ENCODE measurements around the gene SRRM1.

The SRRM1 gene, protein sequence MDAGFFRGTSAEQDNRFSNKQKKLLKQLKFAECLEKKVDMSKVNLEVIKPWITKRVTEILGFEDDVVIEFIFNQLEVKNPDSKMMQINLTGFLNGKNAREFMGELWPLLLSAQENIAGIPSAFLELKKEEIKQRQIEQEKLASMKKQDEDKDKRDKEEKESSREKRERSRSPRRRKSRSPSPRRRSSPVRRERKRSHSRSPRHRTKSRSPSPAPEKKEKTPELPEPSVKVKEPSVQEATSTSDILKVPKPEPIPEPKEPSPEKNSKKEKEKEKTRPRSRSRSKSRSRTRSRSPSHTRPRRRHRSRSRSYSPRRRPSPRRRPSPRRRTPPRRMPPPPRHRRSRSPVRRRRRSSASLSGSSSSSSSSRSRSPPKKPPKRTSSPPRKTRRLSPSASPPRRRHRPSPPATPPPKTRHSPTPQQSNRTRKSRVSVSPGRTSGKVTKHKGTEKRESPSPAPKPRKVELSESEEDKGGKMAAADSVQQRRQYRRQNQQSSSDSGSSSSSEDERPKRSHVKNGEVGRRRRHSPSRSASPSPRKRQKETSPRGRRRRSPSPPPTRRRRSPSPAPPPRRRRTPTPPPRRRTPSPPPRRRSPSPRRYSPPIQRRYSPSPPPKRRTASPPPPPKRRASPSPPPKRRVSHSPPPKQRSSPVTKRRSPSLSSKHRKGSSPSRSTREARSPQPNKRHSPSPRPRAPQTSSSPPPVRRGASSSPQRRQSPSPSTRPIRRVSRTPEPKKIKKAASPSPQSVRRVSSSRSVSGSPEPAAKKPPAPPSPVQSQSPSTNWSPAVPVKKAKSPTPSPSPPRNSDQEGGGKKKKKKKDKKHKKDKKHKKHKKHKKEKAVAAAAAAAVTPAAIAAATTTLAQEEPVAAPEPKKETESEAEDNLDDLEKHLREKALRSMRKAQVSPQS

DNA sequence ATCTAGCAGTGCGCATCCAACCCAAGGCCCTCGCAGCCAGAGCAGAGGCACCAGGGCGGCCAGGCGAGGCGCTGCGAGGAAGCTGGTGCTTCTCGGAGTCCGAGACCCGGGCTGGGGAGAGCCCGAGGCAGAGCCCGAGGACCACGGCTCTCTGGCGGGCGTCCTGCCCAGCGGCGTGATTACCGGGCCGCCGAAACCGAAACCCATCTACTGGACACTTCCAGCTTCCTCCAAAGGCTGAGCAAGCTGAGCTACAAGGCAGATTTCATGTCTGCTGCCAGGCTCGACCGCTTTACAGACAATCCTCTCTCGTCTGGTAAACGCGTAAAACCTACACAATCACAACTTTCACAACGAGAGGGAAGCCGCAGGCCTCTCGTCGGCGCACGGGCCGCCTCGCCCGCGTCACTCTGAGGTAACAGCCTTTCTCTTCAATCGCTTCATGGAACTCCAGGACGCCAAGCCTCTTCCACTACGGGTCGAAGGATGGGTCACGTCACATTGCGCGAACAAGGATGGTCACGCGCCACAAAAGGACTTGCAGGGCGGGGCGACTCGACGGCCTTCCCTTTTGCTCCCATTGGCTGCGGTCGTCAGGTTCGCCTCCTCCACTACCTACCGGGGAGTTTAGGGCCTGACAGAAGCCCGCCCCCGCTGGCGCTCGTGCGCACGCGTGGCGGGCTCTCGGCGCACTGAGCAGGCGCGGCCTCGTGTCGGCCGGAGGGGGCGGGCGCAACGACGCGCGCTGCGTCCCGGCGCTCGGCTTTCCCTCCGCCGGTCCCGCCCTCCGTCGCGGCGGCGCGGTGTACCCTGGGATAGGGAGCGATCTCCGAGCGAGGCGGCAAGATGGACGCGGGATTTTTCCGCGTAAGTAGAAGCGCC, at the start of gene SRRM1:
Gene SRRM1, plus strand, starts transcription at position 822 of the 882 bp plus-strand sequence. Its CDS starts 25 bp downstream, at position 847.
- Mint-ChIP-seq H3K27ac (peak within 1 kb of the TSS; percentile 98), H3K36me3 (peaks cover 7% of the 10 kb centered on the region), H3K4me3 (peak within 1 kb of the TSS; percentile 93), H3K4me1 (peaks cover 18% of the 10 kb centered on the region), H3K27me3 (no peaks in the 10 kb centered on the region), H3K9me3 (no peaks in the 10 kb centered on the region)
- ATAC-seq (ENCODE audit: low read depth) (peak; percentile 84), DNase-seq (ENCODE audit: low spot score in 2 of 2) (peak; percentile 88 to 95)

DNA sequence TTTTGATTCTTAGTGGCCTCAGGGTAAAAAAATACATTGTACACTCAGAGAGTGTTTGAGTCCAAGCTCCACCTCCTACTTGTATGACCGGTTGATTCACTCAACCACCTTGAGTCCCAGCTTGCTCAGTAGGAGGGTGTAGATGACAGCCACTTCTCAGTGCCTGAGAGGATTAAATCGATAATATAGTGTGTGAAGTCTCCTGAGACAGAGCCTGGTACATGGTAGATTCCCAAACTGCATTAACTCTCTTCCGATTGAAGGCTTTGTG, 48.8 kb upstream of the SRRM1 start:
- no peaks in the 10 kb centered on the region for H3K4me1 Mint-ChIP-seq
- H3K9me3 Mint-ChIP-seq: no peaks in the 10 kb centered on the region
- no peak overlapping the region for H3K27ac Mint-ChIP-seq
- no peak overlapping the region for H3K4me3 Mint-ChIP-seq
- H3K27me3 Mint-ChIP-seq: peaks cover 16% of the 10 kb centered on the region
- ATAC-seq (ENCODE audit: low read depth) (no peak), DNase-seq (ENCODE audit: low spot score in 2 of 2) (no peak)
- no peaks in the 10 kb centered on the region for H3K36me3 Mint-ChIP-seq

DNA sequence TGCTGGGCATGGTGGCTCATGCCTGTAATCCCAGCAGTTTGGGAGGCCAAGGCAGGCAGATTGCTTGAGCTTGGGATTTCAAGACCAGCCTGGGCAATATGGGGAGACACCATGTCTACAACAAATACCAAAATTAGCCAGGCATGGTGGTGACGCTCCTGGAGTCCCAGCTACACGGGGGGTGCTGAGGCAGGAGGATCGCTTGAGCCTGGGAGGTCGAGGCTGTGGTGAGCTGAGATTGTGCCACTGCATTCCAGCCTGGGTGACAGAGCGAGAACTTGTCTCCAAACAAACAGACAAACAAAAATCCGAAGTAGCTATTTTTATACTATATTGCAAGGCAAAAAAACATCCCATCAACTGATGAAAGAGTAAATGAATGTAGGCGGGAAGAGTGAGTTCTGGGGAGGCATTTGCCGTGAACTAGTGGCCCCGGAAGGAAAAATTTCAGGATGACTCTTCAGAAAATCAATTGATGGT, 46.7 kb upstream of the SRRM1 start:
- DNase-seq (ENCODE audit: low spot score in 2 of 2): no peak
- Mint-ChIP-seq H3K27ac (no peak overlapping the region), H3K36me3 (no peaks in the 10 kb centered on the region), H3K4me1 (no peaks in the 10 kb centered on the region), H3K27me3 (peaks cover 16% of the 10 kb centered on the region), H3K4me3 (no peak overlapping the region), H3K9me3 (no peaks in the 10 kb centered on the region)
- no peak for ATAC-seq (ENCODE audit: low read depth)

DNA sequence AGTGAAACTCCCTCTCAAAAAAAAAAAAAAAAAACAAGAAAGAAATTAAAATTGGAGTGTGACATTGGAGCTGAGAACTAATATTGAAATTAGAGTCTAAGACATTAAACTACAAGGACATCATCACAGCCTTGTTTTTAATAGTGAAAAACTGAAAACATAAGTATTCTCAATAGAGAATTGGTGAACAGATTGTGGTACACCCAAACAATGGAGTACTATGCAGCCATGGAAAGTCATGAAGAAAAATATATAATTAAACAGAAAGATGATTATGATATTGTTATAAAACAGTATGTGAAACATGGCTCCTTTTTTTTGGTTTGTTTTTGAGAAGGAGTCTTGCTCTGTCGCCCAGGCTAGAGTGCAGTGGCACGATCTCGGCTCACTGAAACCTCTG, 43.8 kb upstream of the SRRM1 start:
- H3K27ac Mint-ChIP-seq: no peak overlapping the region
- DNase-seq (ENCODE audit: low spot score in 2 of 2) (no peak), ATAC-seq (ENCODE audit: low read depth) (no peak)
- peaks cover 11% of the 10 kb centered on the region for H3K27me3 Mint-ChIP-seq
- no peaks in the 10 kb centered on the region for H3K36me3 Mint-ChIP-seq
- H3K4me3 Mint-ChIP-seq: no peak overlapping the region
- no peaks in the 10 kb centered on the region for H3K4me1 Mint-ChIP-seq
- H3K9me3 Mint-ChIP-seq: no peaks in the 10 kb centered on the region

DNA sequence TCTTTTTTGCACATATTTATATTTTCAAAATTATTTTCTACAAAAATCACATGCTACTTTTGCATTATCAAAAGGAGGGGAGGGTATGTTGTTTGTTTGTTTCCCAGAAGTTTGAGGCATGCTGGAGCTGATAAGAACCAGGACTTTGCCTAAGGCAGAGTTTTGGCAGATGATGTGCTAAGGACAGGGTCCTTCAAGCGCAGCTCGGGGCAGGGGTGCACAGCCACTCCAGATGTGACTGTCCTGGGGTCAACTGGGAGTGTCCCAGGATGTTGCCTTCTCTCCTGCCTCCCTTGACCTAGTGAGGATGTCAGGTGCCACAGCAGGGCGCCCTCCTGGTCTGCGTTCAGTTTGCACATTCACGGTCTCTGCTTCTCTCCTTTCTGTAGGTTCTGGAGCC, 42.6 kb upstream of the SRRM1 start:
- ATAC-seq (ENCODE audit: low read depth) (no peak), DNase-seq (ENCODE audit: low spot score in 2 of 2) (no peak)
- Mint-ChIP-seq H3K4me3 (no peak overlapping the region), H3K9me3 (no peaks in the 10 kb centered on the region), H3K36me3 (no peaks in the 10 kb centered on the region), H3K4me1 (no peaks in the 10 kb centered on the region), H3K27me3 (peaks cover 7% of the 10 kb centered on the region), H3K27ac (no peak overlapping the region)

DNA sequence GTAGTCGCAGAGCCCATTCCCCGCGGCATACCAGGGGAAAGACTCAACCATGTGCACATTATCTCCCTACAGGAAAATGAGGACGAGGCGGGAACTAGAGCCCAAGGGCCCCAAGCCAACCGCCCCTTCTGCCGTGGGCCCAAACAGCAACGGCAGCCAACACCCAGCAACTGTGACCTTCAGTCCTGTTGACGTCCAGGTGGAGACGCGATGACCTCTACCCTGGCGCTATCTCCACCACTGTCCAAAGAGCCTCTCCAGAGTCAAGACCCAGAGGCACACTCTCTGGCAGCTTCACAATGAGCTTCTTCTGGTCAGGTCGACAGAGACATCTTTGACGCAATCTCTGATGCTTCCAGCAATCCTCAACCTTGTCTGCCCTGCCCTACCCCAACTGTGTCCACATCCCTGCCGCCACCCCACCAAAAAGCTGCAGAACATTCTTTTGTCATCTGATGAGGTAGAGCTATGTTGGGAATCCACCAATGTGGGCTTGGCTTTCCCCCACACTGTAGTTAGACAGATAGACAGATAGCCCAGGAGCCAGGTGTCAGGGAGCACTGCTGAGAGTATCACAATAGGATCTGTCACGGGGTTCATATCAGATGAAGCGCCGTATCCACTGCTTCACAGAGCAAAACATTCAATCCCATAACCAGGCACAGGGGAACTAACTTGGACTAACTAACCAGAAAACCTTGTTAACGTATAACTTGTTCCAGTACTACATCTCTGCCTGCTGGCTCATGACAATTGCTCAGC, 37.4 kb upstream of the SRRM1 start:
- no peak overlapping the region for H3K4me3 Mint-ChIP-seq
- H3K9me3 Mint-ChIP-seq: no peaks in the 10 kb centered on the region
- H3K36me3 Mint-ChIP-seq: no peaks in the 10 kb centered on the region
- no peaks in the 10 kb centered on the region for H3K27me3 Mint-ChIP-seq
- DNase-seq (ENCODE audit: low spot score in 2 of 2) (no peak), ATAC-seq (ENCODE audit: low read depth) (no peak)
- H3K4me1 Mint-ChIP-seq: no peaks in the 10 kb centered on the region
- no peak overlapping the region for H3K27ac Mint-ChIP-seq

DNA sequence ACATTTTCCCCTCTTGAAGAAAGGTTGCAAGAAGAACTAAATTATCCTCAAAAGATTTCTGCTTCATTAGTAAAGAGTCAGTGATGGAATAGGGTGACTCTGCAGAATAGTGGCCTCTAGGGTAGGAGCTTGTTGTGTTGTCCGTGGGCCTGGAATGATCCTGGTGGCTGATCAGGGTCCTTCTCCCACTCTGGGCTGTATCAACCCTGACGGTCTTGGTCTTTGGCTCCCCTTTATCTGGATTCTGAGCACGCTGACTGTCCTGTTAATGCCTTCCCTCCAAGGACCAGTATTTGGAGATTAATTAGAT, 36.9 kb upstream of the SRRM1 start:
- no peak overlapping the region for H3K4me3 Mint-ChIP-seq
- no peaks in the 10 kb centered on the region for H3K36me3 Mint-ChIP-seq
- H3K27me3 Mint-ChIP-seq: no peaks in the 10 kb centered on the region
- H3K9me3 Mint-ChIP-seq: no peaks in the 10 kb centered on the region
- H3K4me1 Mint-ChIP-seq: no peaks in the 10 kb centered on the region
- DNase-seq (ENCODE audit: low spot score in 2 of 2) (no peak), ATAC-seq (ENCODE audit: low read depth) (no peak)
- no peak overlapping the region for H3K27ac Mint-ChIP-seq

DNA sequence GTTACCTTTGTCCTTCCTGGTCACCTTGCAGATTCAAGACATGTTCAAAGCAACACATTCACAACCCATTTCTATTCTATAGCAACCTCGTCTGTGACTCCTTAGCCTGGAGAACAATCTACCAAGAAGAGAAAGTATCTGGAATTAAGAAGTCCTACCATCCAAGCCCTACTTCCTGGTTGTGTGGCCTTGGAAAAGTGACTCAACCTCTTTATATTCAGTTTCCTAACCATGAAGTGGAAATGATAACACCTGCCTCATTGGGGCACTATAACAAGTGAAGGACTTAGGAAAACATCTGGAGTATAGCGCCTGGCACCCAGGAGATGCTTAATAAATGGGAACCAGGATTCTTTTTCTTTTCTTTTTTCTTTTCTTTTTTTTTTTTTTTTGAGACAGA, 36.5 kb upstream of the SRRM1 start:
- Mint-ChIP-seq H3K4me1 (no peaks in the 10 kb centered on the region), H3K27me3 (no peaks in the 10 kb centered on the region), H3K36me3 (no peaks in the 10 kb centered on the region), H3K27ac (no peak overlapping the region), H3K9me3 (no peaks in the 10 kb centered on the region), H3K4me3 (no peak overlapping the region)
- DNase-seq (ENCODE audit: low spot score in 2 of 2) (no peak), ATAC-seq (ENCODE audit: low read depth) (no peak)

DNA sequence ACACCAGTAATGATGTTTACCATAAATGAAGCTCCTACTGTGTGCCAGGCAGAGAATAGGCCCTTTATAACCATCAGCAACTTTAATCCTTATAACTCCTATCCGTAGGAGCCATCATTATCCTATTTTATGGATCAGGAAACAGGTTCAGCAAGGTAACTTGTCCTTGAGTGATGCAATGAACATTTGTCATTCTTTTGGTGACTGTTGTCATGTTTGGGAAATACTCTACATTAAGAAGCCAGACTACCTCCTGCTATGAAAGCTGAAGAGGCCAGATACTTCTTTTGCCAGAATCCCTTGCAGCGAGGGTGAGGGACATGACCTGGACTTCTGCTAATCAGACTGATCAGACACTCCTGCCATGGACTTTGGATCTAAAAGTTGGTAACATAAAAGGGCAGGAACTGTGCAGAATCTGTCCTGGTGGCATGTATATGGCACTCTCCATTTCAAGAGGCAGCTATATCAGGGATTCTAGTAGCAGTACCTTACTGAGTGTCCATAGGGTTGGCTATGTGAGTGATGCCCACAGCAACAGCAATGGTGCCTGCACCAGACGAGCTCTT, 33.1 kb upstream of the SRRM1 start:
- H3K4me3 Mint-ChIP-seq: no peak overlapping the region
- no peak for DNase-seq (ENCODE audit: low spot score in 2 of 2)
- H3K27ac Mint-ChIP-seq: no peak overlapping the region
- no peak for ATAC-seq (ENCODE audit: low read depth)
- peaks cover 2% of the 10 kb centered on the region for H3K27me3 Mint-ChIP-seq
- H3K9me3 Mint-ChIP-seq: no peaks in the 10 kb centered on the region
- no peaks in the 10 kb centered on the region for H3K4me1 Mint-ChIP-seq
- H3K36me3 Mint-ChIP-seq: no peaks in the 10 kb centered on the region

DNA sequence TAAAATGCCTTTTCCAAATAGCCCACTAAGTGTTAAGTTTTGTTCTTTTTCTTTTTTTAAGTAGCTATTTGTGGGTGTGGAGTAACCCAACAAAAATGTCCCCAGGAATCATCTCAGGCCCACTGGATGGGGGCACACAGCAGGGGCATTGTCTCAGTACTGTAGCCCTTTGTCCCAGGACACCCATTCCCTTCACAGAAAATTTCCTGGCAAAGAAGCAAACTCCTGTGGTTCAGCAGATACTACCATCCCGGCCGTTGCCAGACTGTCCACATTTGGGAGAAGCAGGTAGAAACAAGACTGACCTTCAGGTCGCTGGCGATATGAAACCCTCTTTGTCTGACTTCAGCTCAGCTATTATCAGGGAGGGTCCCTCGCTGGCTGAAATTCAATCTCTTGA, 23.7 kb upstream of the SRRM1 start:
- no peak for ATAC-seq (ENCODE audit: low read depth)
- no peaks in the 10 kb centered on the region for H3K4me1 Mint-ChIP-seq
- H3K27me3 Mint-ChIP-seq: peaks cover 16% of the 10 kb centered on the region
- H3K36me3 Mint-ChIP-seq: no peaks in the 10 kb centered on the region
- DNase-seq (ENCODE audit: low spot score in 2 of 2): no peak
- no peaks in the 10 kb centered on the region for H3K9me3 Mint-ChIP-seq
- no peak overlapping the region for H3K27ac Mint-ChIP-seq
- no peak overlapping the region for H3K4me3 Mint-ChIP-seq

DNA sequence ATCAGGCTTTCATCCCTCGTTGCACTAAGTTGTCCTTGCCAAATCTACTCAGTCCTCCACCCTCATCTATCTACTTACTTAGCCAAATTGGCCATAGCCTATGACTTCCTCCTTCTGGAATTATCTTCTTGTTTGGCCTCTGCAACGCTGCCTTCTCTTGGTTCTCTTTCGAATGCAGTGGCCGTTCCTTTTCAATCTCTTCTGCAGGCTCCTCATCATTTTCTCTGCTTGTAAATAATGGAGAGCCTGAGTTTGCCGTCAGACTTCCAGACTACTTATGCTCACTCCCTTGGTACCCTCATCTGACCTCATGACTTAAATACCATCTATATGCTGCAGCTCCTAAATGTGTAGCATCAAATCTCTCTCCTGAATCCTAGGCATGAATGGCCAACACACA, 22.4 kb upstream of the SRRM1 start:
- DNase-seq (ENCODE audit: low spot score in 2 of 2) (no peak), ATAC-seq (ENCODE audit: low read depth) (no peak)
- H3K4me3 Mint-ChIP-seq: no peak overlapping the region
- no peaks in the 10 kb centered on the region for H3K9me3 Mint-ChIP-seq
- peaks cover 16% of the 10 kb centered on the region for H3K27me3 Mint-ChIP-seq
- H3K36me3 Mint-ChIP-seq: no peaks in the 10 kb centered on the region
- no peak overlapping the region for H3K27ac Mint-ChIP-seq
- H3K4me1 Mint-ChIP-seq: no peaks in the 10 kb centered on the region

DNA sequence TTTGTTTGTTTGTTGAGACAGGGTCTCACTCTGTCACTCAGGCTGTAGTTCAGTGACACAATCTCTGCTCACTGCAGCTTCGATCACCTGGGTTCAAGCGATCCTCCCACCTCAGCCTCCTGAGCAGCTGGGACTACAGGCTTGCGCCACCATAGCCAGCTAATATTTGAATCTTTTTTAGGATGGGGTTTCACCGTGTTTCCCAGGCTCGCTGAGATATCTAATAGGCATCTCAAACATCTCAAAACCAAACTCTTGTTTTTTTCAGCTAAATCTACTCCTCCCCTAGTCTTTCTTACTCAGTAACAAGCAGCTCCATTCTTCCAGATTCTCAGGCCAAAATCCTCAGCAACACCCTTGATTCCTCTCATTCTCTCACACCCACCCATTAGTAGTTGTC, 22.0 kb upstream of the SRRM1 start:
- Mint-ChIP-seq H3K36me3 (no peaks in the 10 kb centered on the region), H3K4me1 (no peaks in the 10 kb centered on the region), H3K4me3 (no peak overlapping the region), H3K27ac (no peak overlapping the region), H3K9me3 (no peaks in the 10 kb centered on the region), H3K27me3 (peaks cover 16% of the 10 kb centered on the region)
- ATAC-seq (ENCODE audit: low read depth): no peak
- no peak for DNase-seq (ENCODE audit: low spot score in 2 of 2)

DNA sequence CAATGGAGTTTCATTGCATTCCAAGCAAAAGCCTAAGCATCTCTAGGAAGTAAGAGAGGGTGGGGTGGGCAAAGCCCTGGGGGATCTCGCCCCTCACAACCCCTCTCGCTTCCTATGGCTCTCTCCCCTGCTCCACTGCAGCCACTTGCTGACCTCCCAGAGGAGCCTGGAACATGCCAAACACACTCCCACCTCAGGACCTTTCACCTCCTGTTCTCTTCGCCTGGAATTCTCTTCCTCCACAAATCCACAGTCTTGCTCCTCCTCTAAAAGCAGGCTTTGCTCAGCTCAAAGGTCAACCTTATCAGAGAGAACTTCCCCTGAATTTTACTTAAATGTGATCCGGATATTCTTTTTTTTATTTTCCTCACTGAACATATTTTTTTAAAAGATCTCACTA, 20.9 kb upstream of the SRRM1 start:
- no peak overlapping the region for H3K4me3 Mint-ChIP-seq
- DNase-seq (ENCODE audit: low spot score in 2 of 2) (no peak), ATAC-seq (ENCODE audit: low read depth) (no peak)
- H3K36me3 Mint-ChIP-seq: no peaks in the 10 kb centered on the region
- H3K27me3 Mint-ChIP-seq: peaks cover 16% of the 10 kb centered on the region
- no peaks in the 10 kb centered on the region for H3K9me3 Mint-ChIP-seq
- no peak overlapping the region for H3K27ac Mint-ChIP-seq
- H3K4me1 Mint-ChIP-seq: no peaks in the 10 kb centered on the region

All from memory B cell (primary cell).